Measurements from ENCODE around the gene NT5DC1.

NT5DC1 gene

GRCh38 chr6:116066789-116067188 lies 33.9 kb upstream of the NT5DC1 start:
- Histone ChIP-seq H3K4me2 (ENCODE audit: low read length) (no peak overlapping the region), H3K4me1 (no peaks in the 10 kb centered on the region), H3K9ac (no peak overlapping the region)

GRCh38 chr6:116070101-116070500 lies 30.6 kb upstream of the NT5DC1 start:
- no peaks in the 10 kb centered on the region for H3K79me2 ChIP-seq
- no peaks in the 10 kb centered on the region for H3K27me3 ChIP-seq (ENCODE audit: control insufficient read depth, insufficient read depth, low read length)
- no peaks in the 10 kb centered on the region for H3K36me3 ChIP-seq (ENCODE audit: control insufficient read depth, insufficient read depth, low read length)
- no peak for TF ChIP-seq CTCF (IDR thresholded peaks at IDR 0.05)
- no peak overlapping the region for H3K27ac ChIP-seq
- no peak overlapping the region for H3K4me3 ChIP-seq (ENCODE audit: low read depth, low read length)
- H2AFZ ChIP-seq, result no peak overlapping the region
- no peak overlapping the region for H3K9ac ChIP-seq
- H3K4me1 ChIP-seq, result no peaks in the 10 kb centered on the region
- no peaks in the 10 kb centered on the region for H3K9me3 ChIP-seq (ENCODE audit: control insufficient read depth, low read length)
- no peak overlapping the region for H3K4me2 ChIP-seq (ENCODE audit: low read length)

More at GRCh38 chr6:116066789-116067188, 33.9 kb upstream of the NT5DC1 start:
- Histone ChIP-seq H3K4me3 (ENCODE audit: low read depth, low read length) (no peak overlapping the region), H3K79me2 (no peaks in the 10 kb centered on the region), H2AFZ (no peak overlapping the region), H3K9me3 (ENCODE audit: control insufficient read depth, low read length) (no peaks in the 10 kb centered on the region), H3K27ac (no peak overlapping the region), H3K27me3 (ENCODE audit: control insufficient read depth, insufficient read depth, low read length) (no peaks in the 10 kb centered on the region), H3K36me3 (ENCODE audit: control insufficient read depth, insufficient read depth, low read length) (no peaks in the 10 kb centered on the region)
- no peak for TF ChIP-seq CTCF (IDR thresholded peaks at IDR 0.05)

- Histone ChIP-seq H3K27ac (no peak overlapping the region), H3K9me3 (ENCODE audit: control insufficient read depth, low read length) (no peaks in the 10 kb centered on the region), H3K4me2 (ENCODE audit: low read length) (no peak overlapping the region), H3K36me3 (ENCODE audit: control insufficient read depth, insufficient read depth, low read length) (no peaks in the 10 kb centered on the region), H3K79me2 (no peaks in the 10 kb centered on the region), H3K27me3 (ENCODE audit: control insufficient read depth, insufficient read depth, low read length) (no peaks in the 10 kb centered on the region), H2AFZ (no peak overlapping the region), H3K4me3 (ENCODE audit: low read depth, low read length) (no peak overlapping the region), H3K9ac (no peak overlapping the region), H3K4me1 (no peaks in the 10 kb centered on the region)
- TF ChIP-seq CTCF (IDR thresholded peaks at IDR 0.05), result no peak
Observed at GRCh38 chr6:116070616-116071389, 29.9 kb upstream of the NT5DC1 start.

GRCh38 chr6:116072368-116072767 lies 28.3 kb upstream of the NT5DC1 start:
- Histone ChIP-seq H3K4me3 (ENCODE audit: low read depth, low read length) (no peak overlapping the region), H3K9ac (no peak overlapping the region), H3K36me3 (ENCODE audit: control insufficient read depth, insufficient read depth, low read length) (no peaks in the 10 kb centered on the region), H3K4me1 (no peaks in the 10 kb centered on the region), H3K27me3 (ENCODE audit: control insufficient read depth, insufficient read depth, low read length) (no peaks in the 10 kb centered on the region), H3K79me2 (no peaks in the 10 kb centered on the region), H3K27ac (no peak overlapping the region), H3K9me3 (ENCODE audit: control insufficient read depth, low read length) (no peaks in the 10 kb centered on the region), H3K4me2 (ENCODE audit: low read length) (no peak overlapping the region), H2AFZ (no peak overlapping the region)
- TF ChIP-seq CTCF (IDR thresholded peaks at IDR 0.05), result no peak

Measured in parathyroid adenoma (tissue), 2 donors.